WTC11 (cell line): Measurements from ENCODE around the gene OTULIN. TPM values are rescaled to one million over a fixed set of nuclear protein-coding genes. Genes with fewer than 3 reads are reported as not detected.
A peak's percentile ranks its signal among the peaks of the same experiment; 100 is the strongest.

ENCODE experiments used
- ARID4B ChIP-seq: sonication (generic); formaldehyde crosslinking; IDR thresholded peaks from 2 replicates; pipeline ENCODE4 v1.8.0; 2023; ENCODE audit warnings: missing genetic modification reagents, mild to moderate bottlenecking, borderline replicate concordance
- ESRRA ChIP-seq: sonication (generic); formaldehyde crosslinking; IDR thresholded peaks from 2 replicates; pipeline ENCODE4 v1.8.1; 2022; ENCODE audit warnings: mild to moderate bottlenecking, missing genetic modification reagents, borderline replicate concordance
- GABPB1 ChIP-seq: sonication (generic); formaldehyde crosslinking; IDR thresholded peaks from 2 replicates; pipeline ENCODE4 v1.8.1; 2023; ENCODE audit warnings: mild to moderate bottlenecking, missing genetic modification reagents
- GRHL2 ChIP-seq: fragments of 250-450 bp; sonication (Bioruptor Pico); IDR thresholded peaks from 2 replicates; pipeline ENCODE4 v1.8.0; 2022; ENCODE audit warnings: mild to moderate bottlenecking, moderate library complexity; ENCODE audit not compliant: insufficient replicate concordance, severe bottlenecking
- JUN ChIP-seq: sonication (generic); formaldehyde crosslinking; IDR thresholded peaks from 2 replicates; pipeline ENCODE4 v1.8.0; 2023; ENCODE audit warnings: mild to moderate bottlenecking, missing genetic modification reagents
- MYBL2 ChIP-seq: sonication (generic); formaldehyde crosslinking; IDR thresholded peaks from 2 replicates; pipeline ENCODE4 v1.8.1; 2023; ENCODE audit warnings: mild to moderate bottlenecking, moderate library complexity, missing genetic modification reagents
- PRDM15 ChIP-seq: sonication (generic); formaldehyde crosslinking; IDR thresholded peaks from 2 replicates; pipeline ENCODE4 v1.8.0; 2022; ENCODE audit warnings: missing genetic modification reagents
- RELA ChIP-seq: sonication (generic); formaldehyde crosslinking; IDR thresholded peaks from 2 replicates; pipeline ENCODE4 v1.8.1; 2022; ENCODE audit warnings: missing genetic modification reagents, mild to moderate bottlenecking, borderline replicate concordance
- USF1 ChIP-seq: sonication (generic); formaldehyde crosslinking; IDR thresholded peaks from 2 replicates; pipeline ENCODE4 v1.8.0; 2022; ENCODE audit warnings: mild to moderate bottlenecking, missing genetic modification reagents
- USF2 ChIP-seq: sonication (generic); formaldehyde crosslinking; IDR thresholded peaks from 2 replicates; pipeline ENCODE4 v1.8.1; 2023; ENCODE audit warnings: mild to moderate bottlenecking, missing genetic modification reagents, moderate library complexity
- ZBTB21 ChIP-seq: sonication (generic); formaldehyde crosslinking; IDR thresholded peaks from 2 replicates; pipeline ENCODE4 v1.8.1; 2023; ENCODE audit warnings: mild to moderate bottlenecking, missing genetic modification reagents, borderline replicate concordance
- ZNF219 ChIP-seq: sonication (generic); formaldehyde crosslinking; IDR thresholded peaks from 2 replicates; pipeline ENCODE4 v1.8.0; 2023; ENCODE audit warnings: missing genetic modification reagents, mild to moderate bottlenecking, borderline replicate concordance
- ZNF317 ChIP-seq: sonication (generic); formaldehyde crosslinking; IDR thresholded peaks from 2 replicates; pipeline ENCODE4 v1.8.1; 2023; ENCODE audit warnings: low read depth, mild to moderate bottlenecking, moderate library complexity, missing genetic modification reagents, borderline replicate concordance
- total RNA-seq: library from RNA; stranded (reverse); gene quantifications from 3 replicates; pipeline ENCODE4 v1.2.3, GENCODE V29; 2021
- TF ChIP-seq, protein P1 (sequence below): sonication (generic); formaldehyde crosslinking; IDR thresholded peaks from 2 replicates; pipeline ENCODE4 v1.8.0; 2022; ENCODE audit warnings: mild to moderate bottlenecking, missing genetic modification reagents
- TF ChIP-seq, protein P2 (sequence below): sonication (generic); formaldehyde crosslinking; IDR thresholded peaks from 2 replicates; pipeline ENCODE4 v1.8.1; 2022; ENCODE audit warnings: low read depth, mild to moderate bottlenecking, moderate library complexity, missing genetic modification reagents, borderline replicate concordance
- TF ChIP-seq, protein P3 (sequence below): fragments of 250-450 bp; sonication (Bioruptor Pico); IDR thresholded peaks from 2 replicates; pipeline ENCODE4 v1.9.0; 2021; ENCODE audit warnings: mild to moderate bottlenecking
- TF ChIP-seq, protein P4 (sequence below): sonication (generic); formaldehyde crosslinking; conservative IDR thresholded peaks from 2 replicates; pipeline ENCODE4 v1.8.1; 2023; ENCODE audit warnings: mild to moderate bottlenecking, low read depth, missing genetic modification reagents, moderate library complexity

Gene OTULIN
- total RNA-seq, 1 experiment from 2014 or later = 25.0 TPM

- TF ChIP-seq, protein P1, sequence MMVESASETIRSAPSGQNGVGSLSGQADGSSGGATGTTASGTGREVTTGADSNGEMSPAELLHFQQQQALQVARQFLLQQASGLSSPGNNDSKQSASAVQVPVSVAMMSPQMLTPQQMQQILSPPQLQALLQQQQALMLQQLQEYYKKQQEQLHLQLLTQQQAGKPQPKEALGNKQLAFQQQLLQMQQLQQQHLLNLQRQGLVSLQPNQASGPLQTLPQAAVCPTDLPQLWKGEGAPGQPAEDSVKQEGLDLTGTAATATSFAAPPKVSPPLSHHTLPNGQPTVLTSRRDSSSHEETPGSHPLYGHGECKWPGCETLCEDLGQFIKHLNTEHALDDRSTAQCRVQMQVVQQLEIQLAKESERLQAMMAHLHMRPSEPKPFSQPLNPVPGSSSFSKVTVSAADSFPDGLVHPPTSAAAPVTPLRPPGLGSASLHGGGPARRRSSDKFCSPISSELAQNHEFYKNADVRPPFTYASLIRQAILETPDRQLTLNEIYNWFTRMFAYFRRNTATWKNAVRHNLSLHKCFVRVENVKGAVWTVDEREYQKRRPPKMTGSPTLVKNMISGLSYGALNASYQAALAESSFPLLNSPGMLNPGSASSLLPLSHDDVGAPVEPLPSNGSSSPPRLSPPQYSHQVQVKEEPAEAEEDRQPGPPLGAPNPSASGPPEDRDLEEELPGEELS (CRISPR knock-in tag) = peak; percentile 94
- TF ChIP-seq, protein P2, sequence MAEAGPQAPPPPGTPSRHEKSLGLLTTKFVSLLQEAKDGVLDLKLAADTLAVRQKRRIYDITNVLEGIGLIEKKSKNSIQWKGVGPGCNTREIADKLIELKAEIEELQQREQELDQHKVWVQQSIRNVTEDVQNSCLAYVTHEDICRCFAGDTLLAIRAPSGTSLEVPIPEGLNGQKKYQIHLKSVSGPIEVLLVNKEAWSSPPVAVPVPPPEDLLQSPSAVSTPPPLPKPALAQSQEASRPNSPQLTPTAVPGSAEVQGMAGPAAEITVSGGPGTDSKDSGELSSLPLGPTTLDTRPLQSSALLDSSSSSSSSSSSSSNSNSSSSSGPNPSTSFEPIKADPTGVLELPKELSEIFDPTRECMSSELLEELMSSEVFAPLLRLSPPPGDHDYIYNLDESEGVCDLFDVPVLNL (CRISPR knock-in tag) = peak; percentile 63; the same call in 1 of the 2 replicates
- TF ChIP-seq RELA (peak; percentile 97), GRHL2 (CRISPR knock-in tag) (no peak), MYBL2 (CRISPR knock-in tag) (peak; percentile 95), USF2 (CRISPR knock-in tag) (peak; percentile 35), ZNF317 (CRISPR knock-in tag) (no peak), JUN (CRISPR knock-in tag) (peak; percentile 46; the same call in 1 of the 2 replicates), PRDM15 (CRISPR knock-in tag) (no peak), USF1 (peak; percentile 58; the same call in 1 of the 2 replicates), ZNF219 (CRISPR knock-in tag) (peak; percentile 87; the same call in 1 of the 2 replicates), ESRRA (peak; percentile 88; the same call in 1 of the 2 replicates), ZBTB21 (no peak), GABPB1 (CRISPR knock-in tag) (peak; percentile 61), ARID4B (CRISPR knock-in tag) (peak; percentile 98)
- TF ChIP-seq, protein P3, sequence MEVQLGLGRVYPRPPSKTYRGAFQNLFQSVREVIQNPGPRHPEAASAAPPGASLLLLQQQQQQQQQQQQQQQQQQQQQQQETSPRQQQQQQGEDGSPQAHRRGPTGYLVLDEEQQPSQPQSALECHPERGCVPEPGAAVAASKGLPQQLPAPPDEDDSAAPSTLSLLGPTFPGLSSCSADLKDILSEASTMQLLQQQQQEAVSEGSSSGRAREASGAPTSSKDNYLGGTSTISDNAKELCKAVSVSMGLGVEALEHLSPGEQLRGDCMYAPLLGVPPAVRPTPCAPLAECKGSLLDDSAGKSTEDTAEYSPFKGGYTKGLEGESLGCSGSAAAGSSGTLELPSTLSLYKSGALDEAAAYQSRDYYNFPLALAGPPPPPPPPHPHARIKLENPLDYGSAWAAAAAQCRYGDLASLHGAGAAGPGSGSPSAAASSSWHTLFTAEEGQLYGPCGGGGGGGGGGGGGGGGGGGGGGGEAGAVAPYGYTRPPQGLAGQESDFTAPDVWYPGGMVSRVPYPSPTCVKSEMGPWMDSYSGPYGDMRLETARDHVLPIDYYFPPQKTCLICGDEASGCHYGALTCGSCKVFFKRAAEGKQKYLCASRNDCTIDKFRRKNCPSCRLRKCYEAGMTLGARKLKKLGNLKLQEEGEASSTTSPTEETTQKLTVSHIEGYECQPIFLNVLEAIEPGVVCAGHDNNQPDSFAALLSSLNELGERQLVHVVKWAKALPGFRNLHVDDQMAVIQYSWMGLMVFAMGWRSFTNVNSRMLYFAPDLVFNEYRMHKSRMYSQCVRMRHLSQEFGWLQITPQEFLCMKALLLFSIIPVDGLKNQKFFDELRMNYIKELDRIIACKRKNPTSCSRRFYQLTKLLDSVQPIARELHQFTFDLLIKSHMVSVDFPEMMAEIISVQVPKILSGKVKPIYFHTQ (CRISPR knock-in tag) = no peak
- TF ChIP-seq, protein P4, sequence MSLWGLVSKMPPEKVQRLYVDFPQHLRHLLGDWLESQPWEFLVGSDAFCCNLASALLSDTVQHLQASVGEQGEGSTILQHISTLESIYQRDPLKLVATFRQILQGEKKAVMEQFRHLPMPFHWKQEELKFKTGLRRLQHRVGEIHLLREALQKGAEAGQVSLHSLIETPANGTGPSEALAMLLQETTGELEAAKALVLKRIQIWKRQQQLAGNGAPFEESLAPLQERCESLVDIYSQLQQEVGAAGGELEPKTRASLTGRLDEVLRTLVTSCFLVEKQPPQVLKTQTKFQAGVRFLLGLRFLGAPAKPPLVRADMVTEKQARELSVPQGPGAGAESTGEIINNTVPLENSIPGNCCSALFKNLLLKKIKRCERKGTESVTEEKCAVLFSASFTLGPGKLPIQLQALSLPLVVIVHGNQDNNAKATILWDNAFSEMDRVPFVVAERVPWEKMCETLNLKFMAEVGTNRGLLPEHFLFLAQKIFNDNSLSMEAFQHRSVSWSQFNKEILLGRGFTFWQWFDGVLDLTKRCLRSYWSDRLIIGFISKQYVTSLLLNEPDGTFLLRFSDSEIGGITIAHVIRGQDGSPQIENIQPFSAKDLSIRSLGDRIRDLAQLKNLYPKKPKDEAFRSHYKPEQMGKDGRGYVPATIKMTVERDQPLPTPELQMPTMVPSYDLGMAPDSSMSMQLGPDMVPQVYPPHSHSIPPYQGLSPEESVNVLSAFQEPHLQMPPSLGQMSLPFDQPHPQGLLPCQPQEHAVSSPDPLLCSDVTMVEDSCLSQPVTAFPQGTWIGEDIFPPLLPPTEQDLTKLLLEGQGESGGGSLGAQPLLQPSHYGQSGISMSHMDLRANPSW = no peak
Measured at GRCh38 chr5:14664270-14665100, at the start of gene OTULIN (continued).
